Esophagus mucosa (tissue), 1 donor: ENCODE data around the gene CDKAL1. TPM values are rescaled to one million over a fixed set of nuclear protein-coding genes. Genes with fewer than 3 reads are reported as not detected.
A peak's percentile ranks its signal among the peaks of the same experiment; 100 is the strongest.

Experiments
- ATAC-seq: fragments of 200-7000 bp; cut with Tn5 transposase; one replicate; pipeline ENCODE4 v1.9.1; 2020
- total RNA-seq: library from RNA; stranded (reverse); gene quantifications from one replicate; pipeline ENCODE4 v1.2.4, GENCODE V29; 2023
- donor health status: DM: yes; HTN: yes; CAD: no.

CDKAL1 gene
- total RNA-seq, 1 donor from 2014 or later, result 8.2 TPM

DNA sequence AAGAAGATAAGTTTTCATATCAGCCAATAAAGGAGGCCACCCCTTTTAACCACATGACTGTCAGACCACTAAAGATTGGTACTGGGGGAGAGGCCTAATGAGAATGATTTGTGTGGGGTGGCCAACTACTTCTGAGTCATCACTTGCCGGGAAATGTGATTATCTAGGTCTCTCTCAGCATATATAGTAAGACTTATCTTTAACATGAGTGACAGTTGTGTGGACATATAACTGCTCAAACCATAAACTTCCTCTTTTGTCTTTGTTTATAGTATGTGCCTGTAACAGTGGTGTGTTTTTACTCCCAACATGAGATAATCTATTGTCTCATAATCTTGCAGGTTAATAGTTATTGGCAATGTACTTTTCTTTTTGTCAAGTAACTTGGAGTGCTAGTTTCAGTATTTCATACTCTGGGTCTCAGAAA is 312.4 kb downstream of the CDKAL1 start:
- ATAC-seq, result no peak

DNA sequence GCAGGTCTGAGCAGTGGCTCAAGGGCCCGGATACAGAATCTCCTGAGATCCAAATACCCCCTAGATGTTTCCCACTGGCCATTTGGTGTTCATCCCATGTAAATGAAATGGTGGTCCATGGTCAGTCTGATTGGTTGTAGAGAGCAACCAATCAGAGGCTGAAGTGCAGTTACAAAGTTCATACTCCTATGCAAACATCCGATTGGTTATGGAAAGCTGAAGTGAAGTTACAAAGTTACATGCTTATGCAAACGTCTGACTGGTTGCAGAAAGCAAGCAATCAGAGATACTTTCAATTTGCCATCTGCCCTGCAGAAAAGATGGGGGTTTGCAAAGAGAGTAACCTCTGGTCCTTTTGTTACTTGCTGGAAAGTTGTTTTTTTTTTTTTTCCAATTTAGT is 313.6 kb downstream of the CDKAL1 start:
- ATAC-seq, result no peak

DNA sequence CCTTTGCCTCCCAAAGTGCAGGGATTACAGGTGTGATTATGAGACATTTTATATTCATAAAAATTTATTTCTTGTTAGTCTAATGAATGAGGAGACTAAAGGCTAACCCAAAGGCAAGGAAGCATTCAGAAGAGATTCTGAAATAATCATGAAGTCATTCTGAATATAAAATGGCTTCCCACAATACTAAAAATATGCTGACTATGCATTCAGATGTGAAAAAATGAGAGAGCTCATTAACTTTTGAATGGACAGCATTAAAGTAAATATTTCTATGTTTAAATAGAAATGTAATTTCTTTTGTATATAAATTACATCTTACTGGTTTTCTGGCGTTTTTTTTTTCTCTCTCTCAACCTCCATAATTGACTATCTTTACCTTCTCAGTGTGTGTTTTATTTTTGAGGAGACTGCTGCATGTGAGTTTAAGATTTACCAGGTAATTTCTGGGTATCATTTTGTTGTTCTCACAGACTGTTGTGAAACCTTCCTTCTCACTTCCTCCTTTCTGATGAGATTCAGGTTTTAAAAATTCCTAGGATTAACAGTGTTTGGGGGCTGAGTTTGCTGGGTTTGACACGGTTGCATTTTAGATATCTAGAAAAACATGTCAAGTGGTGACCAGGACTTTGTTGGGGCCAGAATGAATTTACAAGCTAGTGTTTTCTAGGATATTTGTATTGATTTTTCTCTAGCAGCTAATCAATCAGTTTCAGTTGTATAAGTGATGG is 316.6 kb downstream of the CDKAL1 start:
- no peak for ATAC-seq

DNA sequence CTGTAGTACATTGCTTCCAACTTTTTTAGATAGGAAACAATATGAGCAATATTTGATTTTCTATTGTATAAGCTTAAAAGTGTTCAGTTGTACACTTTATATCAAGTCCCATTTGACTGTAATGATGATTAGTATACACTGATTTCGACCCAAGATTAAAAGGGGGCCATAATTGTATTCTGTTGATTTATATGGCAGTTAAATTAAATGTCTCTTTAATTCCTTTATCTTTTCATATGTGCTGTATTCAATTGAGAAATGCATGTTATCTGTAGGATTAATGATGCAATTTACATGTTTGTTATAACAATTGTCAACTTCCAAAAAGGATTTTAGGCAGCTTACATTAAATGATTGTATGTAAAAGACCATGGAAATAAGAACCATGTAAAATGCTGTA is 317.5 kb downstream of the CDKAL1 start:
- ATAC-seq, result no peak

DNA sequence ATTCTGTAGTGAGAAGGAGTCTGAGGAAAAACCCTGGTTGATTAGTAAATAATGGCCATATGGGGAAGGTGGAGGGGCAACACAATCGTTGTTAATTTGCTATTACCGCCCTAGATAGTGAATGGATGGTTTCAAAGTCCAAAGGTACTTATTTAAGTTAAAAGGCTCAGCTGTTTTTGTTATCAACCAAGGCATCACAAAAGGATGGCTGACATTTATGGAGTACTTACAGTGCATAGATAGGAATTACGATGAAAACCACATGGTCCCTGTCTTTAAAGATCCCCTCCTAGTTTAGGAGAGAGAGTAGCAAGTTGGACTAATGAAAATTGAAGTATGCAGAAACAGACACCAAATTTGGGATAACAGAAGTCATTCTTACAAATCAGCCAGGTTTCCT is 319.6 kb downstream of the CDKAL1 start:
- ATAC-seq, result no peak

DNA sequence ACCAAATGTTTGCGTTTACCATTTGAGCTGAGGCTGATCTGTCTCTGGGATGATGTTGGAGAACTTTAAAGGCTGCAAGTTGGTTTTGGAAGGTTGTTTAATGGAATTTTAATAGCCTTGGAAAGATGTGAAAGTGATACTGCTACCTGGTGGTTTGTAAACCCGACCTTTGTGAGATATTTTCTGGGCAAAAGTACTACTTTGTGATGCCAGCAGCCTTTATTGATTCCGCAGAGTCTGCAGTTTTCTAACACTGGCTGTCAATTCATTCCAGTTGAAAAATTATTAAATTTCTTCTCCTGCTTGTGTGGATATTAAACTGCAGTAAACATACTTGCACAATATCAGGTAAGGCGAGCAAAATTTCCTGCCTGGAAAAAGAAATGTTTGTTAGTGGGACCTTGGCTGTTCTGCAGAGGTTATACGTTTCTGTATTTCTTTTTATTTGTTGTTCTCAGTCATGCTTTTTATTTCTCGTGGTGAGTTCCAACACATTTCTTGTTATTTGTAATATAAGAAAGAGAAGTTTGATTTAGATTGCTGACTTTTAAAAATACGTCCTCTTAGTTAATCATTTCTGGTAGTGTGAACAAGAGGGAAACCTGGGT is 322.5 kb downstream of the CDKAL1 start:
- no peak for ATAC-seq

DNA sequence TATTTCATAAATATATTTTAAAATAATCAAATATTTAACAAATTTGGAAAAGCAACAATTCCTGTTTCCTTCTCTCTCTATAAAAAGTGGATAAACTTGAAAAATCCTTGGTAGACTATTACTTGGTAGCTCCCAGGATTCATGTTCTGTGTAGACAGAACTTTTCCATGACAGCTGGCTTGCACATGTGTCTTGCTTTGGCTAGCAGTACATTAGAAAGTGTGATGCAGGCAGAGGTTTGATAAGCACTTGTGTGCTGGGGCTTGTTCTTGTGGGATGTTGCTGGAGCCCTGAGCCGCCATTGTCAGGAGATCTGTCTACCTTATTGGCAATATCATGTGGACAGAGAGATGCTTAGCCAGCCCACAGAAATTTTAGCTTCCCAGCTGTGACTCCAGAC is 327.2 kb downstream of the CDKAL1 start:
- ATAC-seq, result no peak

DNA sequence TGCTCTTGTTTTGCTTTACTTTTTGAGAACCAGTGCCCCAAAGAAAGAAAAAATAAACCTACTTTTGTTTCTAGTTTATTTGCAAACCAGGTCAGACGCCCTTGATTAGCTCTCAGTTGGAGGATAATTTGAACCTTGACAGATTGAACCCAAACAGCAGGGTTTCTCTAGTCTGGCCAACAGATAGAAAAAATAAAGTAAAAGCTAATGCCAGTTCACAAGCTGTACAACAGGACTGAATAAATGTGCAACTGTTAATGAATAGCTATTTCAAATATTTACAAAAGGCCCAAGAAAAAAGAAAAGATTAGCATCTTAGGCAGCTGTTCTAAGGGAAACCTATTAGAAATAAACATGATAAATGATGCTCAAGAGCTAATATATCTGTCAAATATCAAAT is 331.8 kb downstream of the CDKAL1 start:
- ATAC-seq, result no peak

DNA sequence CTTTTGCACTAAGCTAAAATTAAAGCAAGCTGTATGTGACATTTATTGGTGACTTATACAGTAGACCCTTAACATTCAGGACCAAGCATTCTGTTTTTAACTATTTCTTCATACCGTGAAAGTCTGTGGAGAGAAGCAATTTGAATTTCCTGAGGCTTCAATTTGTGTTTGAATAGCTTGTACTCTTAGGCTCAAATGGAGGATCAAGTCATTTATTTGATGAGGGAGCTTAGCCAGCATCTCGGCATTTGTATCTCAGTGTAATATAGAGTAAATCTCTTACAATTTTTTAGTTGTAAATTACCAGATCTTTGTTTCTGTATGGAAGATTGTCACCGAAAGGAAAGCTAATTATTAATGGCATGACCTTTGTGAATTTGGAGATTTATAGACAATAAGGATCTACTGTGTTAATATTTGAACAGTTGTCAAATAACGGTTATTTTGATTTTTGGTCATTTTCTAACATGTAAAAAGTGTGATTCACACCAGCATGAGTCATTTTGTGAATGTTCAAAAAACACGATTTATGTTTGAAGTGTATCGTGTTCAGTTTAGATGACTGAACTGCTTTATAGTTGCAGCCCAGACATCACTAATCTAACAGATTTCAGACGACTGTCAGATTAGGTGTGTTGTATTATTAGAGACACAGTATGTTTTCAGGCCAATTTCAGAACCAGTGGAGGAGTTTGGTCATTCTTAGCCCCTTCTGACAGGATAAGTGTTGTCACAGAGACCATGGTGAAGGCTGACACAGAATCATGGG is 332.9 kb downstream of the CDKAL1 start:
- ATAC-seq, result no peak

DNA sequence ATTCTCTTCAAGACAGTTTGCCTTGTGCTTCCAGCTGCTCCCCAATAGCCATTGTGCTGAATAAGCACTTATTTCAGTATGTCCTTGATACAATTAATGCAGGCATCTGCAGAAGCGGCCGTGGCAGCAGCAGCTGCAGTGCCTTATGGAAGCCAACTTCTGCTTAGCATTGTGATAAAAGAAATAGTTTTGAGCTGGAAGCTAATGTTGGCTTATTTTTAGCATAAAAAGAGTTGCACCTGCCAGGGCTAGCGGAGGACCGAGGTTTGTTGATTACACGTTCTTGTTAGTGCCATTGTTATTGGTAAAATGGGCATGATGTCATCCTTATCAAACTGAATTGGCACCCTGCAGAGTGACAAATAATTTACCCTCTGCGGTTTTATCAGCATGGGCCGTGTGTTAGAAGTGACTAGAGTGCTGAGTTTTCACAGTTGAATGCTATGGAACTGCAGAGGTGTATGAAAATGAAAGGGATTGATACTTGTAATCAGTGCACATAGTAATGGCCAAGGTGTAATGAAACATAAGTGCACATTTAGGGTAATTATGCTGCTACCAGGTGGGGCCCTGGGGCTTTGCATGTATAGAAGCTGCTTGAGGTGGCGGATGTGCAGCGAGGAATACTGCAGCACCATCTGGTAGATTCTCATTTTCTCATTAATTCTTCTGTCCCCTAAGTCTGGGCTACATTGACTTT is 334.3 kb downstream of the CDKAL1 start:
- ATAC-seq, result no peak

DNA sequence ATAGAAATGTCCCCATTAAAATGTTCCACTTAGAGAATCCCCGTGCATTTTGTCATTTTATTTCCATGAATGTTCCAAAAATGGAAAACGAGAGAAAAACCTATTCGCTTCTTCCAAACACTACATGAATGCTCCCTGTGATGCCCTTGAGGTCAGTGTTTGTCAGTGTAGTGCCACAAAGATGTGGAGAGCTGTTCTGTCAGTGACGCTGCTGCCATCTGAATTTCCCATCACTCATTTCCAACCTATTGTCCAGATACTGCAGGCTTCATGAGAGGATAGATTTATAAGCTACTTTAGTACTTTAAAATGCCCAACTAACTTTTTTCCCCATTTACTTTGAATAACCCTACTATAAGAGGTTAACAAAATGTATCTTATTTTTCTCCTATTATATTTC is 335.8 kb downstream of the CDKAL1 start:
- ATAC-seq, result no peak

DNA sequence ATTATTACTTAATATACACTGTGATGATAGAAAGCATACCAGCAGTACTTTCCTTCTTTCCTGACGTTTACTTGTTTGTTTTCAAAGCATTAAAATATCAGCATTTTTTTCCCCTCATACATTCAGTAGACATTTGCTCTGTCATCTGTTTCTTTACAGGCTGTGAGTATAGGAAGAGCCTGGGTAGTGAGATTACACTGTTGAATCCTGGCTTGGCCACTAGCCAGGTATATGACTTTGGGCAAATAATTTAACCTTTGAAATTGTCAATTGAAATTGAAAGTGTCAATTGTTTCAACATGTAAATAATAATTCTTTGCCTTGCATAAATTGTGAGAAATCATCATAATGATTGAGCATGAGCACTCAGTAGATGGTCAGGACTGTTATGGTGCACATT is 336.2 kb downstream of the CDKAL1 start:
- ATAC-seq, result no peak

DNA sequence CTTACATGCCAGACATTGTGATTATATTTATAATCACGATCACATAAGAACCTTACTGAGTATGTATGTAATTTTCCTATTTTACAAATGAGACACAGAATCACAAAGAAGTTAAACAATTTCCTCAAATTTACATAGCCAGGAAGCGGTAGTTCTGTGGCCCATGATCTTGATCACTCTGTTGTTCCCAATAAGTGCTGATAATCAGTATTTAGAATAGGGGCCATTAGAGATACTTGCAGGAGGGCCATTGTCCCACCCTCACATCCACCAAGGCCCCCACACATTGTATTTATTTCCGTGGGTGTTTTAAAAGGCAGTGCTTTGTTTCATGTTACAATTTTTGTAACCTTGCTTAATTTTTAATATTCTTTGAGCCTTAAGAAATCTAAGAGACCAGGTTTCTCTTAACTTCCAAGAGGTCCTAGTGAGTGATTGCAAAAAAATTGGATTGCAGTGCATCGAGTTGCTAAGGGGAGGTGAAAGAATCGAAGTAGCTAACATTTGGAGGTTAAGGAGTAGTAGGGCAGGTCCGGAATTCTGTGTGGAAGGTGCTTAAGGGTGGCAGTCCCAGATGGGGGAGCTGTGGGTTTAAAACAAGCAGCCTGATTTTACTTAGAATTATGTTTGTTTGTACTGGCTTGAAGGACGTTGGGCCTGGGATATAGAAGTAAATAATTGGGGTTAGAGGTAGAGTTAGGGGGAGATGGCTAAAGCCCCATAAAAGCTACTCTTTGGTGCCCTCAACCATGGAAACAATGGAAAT is 339.4 kb downstream of the CDKAL1 start:
- ATAC-seq, result no peak

DNA sequence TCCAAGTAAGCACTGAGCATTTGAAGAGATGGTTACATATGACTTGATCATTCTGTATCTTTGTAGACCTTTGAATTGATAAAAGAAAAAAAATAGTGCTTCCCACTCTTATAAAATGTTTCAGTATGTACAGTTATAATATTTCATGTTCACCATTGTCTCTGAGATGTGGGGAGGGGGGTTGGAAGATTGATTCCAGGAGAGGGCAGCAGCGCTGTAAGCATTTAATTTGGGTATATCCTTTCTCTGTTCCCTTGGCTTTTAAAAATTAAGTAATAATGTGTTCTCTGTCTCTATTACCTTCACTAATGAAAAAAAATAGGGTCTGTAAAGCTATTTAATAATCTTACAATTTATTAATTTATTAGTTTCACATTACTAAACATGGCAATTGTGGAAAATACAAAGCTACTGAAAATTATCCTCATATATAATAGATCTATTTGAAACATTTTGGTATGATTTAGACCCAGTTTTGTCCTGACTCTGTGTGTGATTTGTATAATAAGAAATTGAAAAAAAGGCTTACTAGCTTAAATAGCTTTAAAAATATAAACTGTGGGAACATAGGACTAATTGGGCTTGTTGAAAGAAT is 341.2 kb downstream of the CDKAL1 start:
- ATAC-seq, result no peak

DNA sequence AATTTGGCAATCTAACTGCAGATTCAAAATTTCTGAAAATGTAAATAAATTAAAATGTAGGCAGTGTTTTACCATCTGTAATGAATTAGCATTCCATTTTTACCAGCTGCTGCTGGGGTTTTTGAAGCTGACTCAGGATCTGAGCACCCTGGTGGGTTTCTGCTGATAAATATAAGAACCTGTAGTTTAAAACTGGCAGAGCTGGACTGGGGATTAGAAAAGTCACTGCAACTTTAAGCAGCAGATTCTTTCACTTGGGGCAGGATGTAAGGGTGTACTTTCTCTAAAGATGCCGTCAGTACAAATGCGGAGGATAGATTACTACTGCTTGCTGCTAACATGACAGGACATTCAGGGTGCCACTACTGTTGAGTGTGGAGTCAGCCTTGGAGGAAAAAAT is 341.8 kb downstream of the CDKAL1 start:
- ATAC-seq, result no peak

DNA sequence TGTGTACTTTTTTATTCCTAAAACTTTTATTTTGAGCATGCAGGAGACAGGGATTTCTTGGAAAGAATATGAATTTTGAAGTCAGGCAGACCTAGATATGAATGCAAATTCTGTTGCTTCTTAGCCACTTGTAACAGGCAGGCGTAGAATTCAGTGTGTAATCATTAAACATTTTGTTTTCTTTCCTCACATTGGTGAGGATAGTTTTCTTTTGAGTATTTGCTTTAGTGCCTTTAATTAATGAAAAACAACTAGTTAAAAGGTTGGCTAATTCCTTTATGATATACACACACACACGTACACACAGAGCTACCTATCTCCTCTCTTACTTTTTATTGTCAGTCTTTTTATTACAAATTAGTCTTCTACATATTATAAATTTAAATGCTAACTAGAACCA is 342.3 kb downstream of the CDKAL1 start:
- ATAC-seq, result no peak

DNA sequence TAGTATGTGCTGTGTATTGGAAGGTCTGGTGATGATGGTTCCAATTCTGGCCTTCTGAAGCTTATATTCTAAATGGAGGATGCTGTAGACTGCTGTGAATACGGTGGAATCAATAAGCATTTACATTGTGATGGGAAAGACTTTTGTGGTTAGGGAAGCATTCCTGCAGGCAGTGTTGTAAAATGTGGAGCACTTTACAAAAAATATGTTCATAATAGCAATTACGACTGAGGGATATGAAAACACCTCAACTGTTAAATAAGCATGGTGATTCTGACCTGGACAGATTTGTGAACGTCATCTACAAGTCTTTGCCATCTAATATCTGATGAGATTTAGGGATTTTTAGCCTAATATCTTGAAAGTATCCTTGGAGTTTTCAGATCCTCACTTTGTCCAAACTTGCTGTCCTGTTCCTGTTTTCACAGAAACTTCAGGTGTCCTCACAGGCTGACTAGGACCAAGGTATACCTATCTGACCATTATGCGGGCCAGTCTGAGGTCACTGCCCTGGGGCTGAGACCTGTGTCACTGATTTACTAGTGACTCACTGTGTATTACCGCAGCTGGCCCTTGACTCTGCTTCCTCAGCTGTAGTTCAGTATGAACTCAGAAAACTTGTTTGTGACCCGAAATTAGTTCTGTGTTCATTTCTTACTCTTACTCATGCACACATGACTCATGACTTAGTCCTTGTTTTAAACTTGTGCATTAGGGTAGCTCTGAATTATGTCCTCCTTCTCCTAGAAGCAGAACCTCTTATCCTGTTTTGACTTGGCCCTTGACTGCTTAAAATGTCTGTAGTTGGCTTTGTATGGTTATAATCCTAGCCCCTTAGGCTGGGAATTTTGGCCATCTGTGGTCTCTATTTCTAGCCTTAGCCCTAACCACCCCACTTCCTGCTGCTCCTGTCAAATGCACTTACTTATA is 343.0 kb downstream of the CDKAL1 start:
- peak; percentile 99 for ATAC-seq

DNA sequence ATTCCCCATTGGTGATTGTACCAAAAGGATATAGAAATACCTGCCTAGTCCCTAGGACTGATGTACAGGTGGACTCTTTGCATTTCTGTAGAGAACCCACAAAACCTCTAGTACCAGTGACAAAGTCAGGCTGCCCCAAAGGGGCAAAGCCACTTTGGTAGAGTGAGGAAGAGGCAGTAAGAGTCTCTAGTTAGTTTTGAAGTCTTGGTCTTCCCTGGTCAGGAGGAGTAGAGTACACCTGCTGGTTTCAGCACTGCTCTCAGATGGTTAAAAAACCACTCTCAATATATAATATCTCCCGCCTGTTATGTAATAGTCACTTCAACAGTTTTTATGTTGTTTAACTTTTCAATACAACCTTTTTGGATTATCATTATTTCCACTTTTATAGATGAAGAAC is 344.9 kb downstream of the CDKAL1 start:
- ATAC-seq, result no peak

DNA sequence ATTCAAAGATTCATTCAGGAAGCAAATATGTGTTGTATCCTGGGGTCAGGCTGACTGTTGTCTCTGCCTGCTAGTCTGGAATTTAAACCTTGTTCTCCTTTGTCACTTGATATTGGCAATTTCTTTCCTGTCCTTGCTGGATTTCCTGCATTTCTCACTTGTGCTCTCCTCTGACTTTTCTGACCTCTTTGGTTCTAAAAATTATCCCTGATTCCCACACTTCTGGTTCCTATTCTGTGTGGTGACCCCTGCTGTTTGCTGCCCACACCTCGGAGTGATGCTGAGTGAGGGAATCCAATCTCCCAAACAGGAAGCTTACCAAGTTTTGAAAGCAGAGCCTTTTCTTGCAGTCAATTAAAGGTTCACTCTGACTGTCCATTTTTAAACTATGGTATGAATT is 345.3 kb downstream of the CDKAL1 start:
- ATAC-seq, result no peak

DNA sequence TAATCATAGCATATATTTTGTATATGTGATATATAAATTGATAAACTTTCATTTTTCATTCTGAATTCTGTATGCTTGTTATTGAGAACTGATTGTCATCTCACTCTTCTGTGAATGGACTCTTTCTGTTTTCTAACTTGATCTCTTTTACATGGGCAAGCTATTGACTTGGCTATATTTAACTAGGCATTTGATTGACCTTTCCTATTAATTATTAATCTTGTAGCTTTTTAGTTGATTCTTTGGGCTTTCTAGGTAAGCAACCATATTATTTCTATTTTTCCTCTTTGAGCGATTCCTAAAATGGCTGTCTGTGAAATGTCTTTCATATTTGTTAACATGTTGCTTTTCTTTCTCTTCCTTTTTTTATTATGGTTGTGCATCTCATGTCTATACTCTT is 347.1 kb downstream of the CDKAL1 start:
- no peak for ATAC-seq

DNA sequence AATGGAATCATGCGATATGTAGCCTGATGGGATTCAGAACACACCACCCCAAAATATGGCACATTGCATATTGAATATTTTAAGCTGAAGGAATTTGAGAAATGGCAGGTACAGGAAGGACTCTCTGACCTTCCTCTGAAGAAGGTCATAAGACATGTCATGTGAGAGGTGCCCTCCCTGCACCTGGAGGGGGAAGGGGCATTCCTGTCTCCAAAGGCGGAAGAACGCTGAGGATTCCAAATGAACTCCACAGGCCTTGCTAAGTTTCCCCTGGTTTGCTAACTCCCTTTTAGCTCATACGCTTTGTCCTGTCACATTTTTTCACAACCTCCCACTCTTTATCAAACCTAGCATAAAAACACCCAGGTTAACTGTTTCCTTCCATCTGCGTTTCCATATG is 347.8 kb downstream of the CDKAL1 start:
- ATAC-seq, result no peak
